ENCODE results near the gene SH3BGR.

- TF ChIP-seq, protein P1, sequence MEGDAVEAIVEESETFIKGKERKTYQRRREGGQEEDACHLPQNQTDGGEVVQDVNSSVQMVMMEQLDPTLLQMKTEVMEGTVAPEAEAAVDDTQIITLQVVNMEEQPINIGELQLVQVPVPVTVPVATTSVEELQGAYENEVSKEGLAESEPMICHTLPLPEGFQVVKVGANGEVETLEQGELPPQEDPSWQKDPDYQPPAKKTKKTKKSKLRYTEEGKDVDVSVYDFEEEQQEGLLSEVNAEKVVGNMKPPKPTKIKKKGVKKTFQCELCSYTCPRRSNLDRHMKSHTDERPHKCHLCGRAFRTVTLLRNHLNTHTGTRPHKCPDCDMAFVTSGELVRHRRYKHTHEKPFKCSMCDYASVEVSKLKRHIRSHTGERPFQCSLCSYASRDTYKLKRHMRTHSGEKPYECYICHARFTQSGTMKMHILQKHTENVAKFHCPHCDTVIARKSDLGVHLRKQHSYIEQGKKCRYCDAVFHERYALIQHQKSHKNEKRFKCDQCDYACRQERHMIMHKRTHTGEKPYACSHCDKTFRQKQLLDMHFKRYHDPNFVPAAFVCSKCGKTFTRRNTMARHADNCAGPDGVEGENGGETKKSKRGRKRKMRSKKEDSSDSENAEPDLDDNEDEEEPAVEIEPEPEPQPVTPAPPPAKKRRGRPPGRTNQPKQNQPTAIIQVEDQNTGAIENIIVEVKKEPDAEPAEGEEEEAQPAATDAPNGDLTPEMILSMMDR (conservative IDR thresholded peaks at IDR 0.05 in 1 of 2, IDR thresholded peaks at IDR 0.05 in 1 of 2; ENCODE audit: low read depth in 1 of 2, low read length in 2 of 2) = no peak
- no peak for TF ChIP-seq EZH2 (IDR thresholded peaks at IDR 0.05; ENCODE audit: low read length, missing control alignments)
Measured at GRCh38 chr21:39454949-39455668, 3.3 kb downstream of the SH3BGR start.

Measured in fibroblast of lung (primary cell).